Neural progenitor cell (in vitro differentiated cells): Measurements from ENCODE around the gene LPCAT4.
"Not testable (repeated sequence)": the region's sequence is repeated elsewhere in the genome, so short reads cannot be mapped to it uniquely, and the experiment has no call there.

Source experiments
- EZH2 ChIP-seq: fragments of 200-600 bp; sonication (generic); IDR thresholded peaks from 2 replicates; pipeline ENCODE4 v1.6.1; 2017; ENCODE audit warnings: antibody characterized with exemption, mild to moderate bottlenecking, moderate library complexity
- EZH2phosphoT487 ChIP-seq: fragments of 200-600 bp; sonication (generic); IDR thresholded peaks from 2 replicates; pipeline ENCODE4 v1.6.1; 2017; ENCODE audit warnings: antibody characterized with exemption
- TF ChIP-seq, protein P1 (sequence below): fragments of 200-600 bp; sonication (generic); IDR thresholded peaks from 2 replicates; pipeline ENCODE4 v1.5.1; 2017; ENCODE audit warnings: antibody characterized with exemption, mild to moderate bottlenecking

DNA sequence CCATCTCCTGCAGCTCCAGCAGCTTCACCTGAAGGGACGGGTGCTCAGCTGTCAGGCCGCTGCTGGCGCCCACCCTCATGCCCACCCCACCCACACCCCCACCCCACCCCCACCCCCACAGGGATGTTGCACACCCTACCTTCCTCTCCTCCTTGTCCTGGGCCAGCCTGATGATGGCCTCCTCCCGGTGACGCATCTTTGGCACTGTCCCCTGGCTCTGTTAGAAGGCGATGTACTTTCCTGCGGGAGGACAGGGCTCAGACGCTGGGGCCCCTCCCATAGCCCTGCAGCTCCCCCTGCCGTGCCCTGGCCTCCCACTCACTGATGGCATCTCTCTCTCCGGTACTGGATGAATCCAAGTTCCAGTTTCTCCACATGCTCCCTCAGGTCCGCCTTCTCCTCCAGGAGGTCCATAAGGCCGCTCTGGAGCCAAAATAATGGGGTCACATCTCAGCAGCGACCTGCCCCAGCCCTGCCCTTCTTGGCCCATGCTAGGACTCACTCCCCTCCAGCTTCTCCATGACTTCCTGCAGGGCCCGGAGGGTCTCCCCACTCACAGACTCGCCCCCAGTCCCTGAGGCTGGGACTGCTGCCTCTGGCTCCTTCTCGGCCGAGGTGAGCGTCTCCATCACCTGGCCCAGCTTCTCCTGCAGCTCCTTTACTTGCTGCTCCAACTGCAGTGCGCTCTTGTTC lies 15.0 kb upstream of the LPCAT4 start:
- TF ChIP-seq EZH2phosphoT487, EZH2: not testable (repeated sequence)
- TF ChIP-seq, protein P1, sequence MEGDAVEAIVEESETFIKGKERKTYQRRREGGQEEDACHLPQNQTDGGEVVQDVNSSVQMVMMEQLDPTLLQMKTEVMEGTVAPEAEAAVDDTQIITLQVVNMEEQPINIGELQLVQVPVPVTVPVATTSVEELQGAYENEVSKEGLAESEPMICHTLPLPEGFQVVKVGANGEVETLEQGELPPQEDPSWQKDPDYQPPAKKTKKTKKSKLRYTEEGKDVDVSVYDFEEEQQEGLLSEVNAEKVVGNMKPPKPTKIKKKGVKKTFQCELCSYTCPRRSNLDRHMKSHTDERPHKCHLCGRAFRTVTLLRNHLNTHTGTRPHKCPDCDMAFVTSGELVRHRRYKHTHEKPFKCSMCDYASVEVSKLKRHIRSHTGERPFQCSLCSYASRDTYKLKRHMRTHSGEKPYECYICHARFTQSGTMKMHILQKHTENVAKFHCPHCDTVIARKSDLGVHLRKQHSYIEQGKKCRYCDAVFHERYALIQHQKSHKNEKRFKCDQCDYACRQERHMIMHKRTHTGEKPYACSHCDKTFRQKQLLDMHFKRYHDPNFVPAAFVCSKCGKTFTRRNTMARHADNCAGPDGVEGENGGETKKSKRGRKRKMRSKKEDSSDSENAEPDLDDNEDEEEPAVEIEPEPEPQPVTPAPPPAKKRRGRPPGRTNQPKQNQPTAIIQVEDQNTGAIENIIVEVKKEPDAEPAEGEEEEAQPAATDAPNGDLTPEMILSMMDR: not testable (repeated sequence)
